HG03575 (cell line): ENCODE data around the gene PPA1.
"Not testable (repeated sequence)": the region's sequence is repeated elsewhere in the genome, so short reads cannot be mapped to it uniquely, and the experiment has no call there.

Source experiments
- ATAC-seq: cut with Tn5 transposase; IDR thresholded peaks from one replicate; pipeline ENCODE4 v1.9.1; 2021; ENCODE audit not compliant: unreplicated experiment, insufficient number of reproducible peaks, low FRiP score; ENCODE audit errors: extremely low read depth

Gene PPA1

GRCh38 chr10:70256463-70256862, 23.2 kb upstream of the PPA1 start:
- no peak for ATAC-seq

- no peak for ATAC-seq
Observed at GRCh38 chr10:70255329-70256299, 22.4 kb upstream of the PPA1 start.

- no peak for ATAC-seq
Observed at GRCh38 chr10:70254778-70255328, 21.6 kb upstream of the PPA1 start.

GRCh38 chr10:70253878-70254765, 20.9 kb upstream of the PPA1 start:
- no peak for ATAC-seq

GRCh38 chr10:70250961-70251680, 17.9 kb upstream of the PPA1 start:
- no peak for ATAC-seq

- no peak for ATAC-seq
Observed at GRCh38 chr10:70247360-70247759, 14.1 kb upstream of the PPA1 start.

- ATAC-seq: no peak
Observed at GRCh38 chr10:70241081-70241480, 7.9 kb upstream of the PPA1 start.

GRCh38 chr10:70239986-70240385, 6.8 kb upstream of the PPA1 start:
- not testable (repeated sequence) for ATAC-seq

- ATAC-seq: not testable (repeated sequence)
Observed at GRCh38 chr10:70239077-70239976, 6.1 kb upstream of the PPA1 start.

GRCh38 chr10:70237958-70238536, 4.8 kb upstream of the PPA1 start:
- not testable (repeated sequence) for ATAC-seq

- ATAC-seq: no peak
Observed at GRCh38 chr10:70234668-70235447, 1.6 kb upstream of the PPA1 start.

- ATAC-seq: no peak
Observed at GRCh38 chr10:70233939-70234300, 691 bp upstream of the PPA1 start.

- ATAC-seq: no peak
Observed at GRCh38 chr10:70232859-70233108, 445 bp downstream of the PPA1 start.

- ATAC-seq: no peak
Observed at GRCh38 chr10:70232155-70232858, 922 bp downstream of the PPA1 start.

GRCh38 chr10:70228491-70228890, 4.7 kb downstream of the PPA1 start:
- no peak for ATAC-seq

GRCh38 chr10:70227548-70228320, 5.5 kb downstream of the PPA1 start:
- no peak for ATAC-seq
